HG02571 (cell line): ENCODE results near the gene SP110.
"Not testable (repeated sequence)": the region's sequence is repeated elsewhere in the genome, so short reads cannot be mapped to it uniquely, and the experiment has no call there.

Experiments used
- ATAC-seq: cut with Tn5 transposase; IDR thresholded peaks from one replicate; pipeline ENCODE4 v1.9.1; 2021; ENCODE audit warnings: mild to moderate bottlenecking, moderate library complexity; ENCODE audit not compliant: unreplicated experiment

The SP110 gene

DNA sequence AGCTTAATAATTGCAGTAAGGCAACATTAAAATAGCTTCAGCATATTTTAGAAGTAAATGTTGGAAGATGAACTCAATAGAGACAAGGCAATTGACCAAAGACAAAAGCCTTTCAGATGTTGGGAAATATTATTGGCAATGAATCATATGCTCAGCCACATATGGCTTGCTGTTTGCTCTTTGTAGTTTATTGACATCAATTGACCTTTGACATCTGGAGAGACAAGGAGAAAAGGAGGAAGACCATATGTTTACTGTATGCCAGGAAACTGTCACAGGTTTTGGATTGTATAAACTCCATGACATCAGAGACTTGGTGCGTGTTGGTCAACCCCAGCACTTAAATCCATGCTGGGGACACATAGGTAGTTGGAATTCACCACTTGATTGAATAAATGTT, 90.4 kb downstream of the SP110 start:
- no peak for ATAC-seq

DNA sequence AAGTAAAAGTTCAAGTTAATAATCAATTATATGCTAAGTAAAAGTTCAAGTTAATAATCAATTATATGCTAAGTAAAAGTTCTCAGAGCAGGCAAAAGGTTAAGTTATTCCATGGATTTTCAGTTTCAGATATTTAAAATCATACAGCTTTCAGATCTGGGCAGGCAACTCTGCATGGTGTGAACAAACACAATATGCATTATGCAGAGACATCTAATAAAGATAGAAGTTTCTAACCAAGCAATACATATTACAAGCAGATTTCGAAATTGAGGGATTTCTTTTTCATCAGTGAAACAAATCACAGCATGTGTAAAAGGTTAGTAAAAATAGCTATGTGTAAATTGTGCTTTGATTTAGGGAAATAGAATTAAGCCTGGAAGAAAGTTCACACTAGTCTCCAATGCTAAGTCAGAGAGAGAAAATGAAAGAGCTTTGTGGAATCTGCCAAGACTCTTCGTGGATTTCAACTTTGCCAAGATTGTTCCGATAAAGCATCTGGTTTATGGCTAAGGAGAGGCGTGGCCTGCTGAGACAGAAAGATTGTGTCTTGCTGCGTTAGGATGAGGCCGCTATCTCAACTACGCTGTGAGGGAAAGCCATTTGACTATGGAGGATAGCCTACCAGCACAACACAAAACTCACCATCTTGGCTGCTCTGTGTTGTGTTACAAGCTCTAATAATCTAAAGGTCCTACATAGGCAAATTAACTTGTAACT, 91.0 kb downstream of the SP110 start:
- ATAC-seq: no peak

DNA sequence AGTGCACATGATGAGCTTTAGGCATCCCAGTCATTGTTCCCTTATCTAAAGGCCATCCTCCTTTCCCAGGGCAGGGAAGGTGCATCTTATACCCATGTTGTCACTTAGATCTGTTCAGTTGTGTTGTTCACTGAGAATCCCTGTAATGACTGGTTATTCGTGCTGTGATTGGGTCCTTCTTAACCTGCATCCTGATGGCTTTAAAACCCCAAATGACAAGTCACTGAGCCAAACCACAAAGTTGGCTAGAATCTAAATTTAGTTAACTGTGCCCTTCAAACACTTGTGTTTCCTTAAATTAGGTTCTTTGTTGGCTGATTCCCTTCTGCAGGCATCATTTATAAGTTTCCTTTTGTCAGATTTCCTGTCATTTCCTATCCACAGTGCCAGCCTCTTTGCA, 92.6 kb downstream of the SP110 start:
- ATAC-seq: no peak

DNA sequence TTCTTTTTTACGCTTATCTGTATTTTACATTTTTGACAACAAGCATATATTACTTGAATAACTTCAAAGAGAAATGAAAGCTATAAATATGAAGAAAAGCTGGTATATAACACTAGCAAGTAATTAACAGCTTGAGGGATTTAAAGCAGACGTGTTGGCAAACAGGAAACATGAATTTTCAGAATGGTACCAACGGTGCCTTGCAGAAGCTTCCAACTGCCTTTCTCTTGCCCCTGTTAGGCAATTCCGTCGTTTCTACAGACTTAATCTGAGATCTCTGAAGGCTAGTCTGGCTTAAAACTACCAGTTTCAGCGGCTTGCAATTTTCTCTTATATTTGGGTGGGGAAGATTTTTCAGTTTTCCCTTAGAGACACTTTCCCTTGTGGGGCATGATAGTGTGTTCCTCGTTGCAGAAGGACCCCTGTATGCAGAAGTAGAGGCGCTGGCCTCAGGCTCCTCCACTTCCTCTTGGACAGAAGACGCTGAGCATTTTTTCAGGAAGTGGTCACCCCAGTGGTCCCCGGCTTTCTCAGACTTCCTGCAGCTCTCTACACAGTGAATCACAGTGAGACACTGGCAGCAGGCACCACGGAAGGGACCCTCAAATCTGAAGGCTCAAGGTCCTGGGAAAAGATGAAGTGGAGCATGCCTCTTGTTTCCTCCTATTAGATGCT, 94.9 kb downstream of the SP110 start:
- no peak for ATAC-seq

DNA sequence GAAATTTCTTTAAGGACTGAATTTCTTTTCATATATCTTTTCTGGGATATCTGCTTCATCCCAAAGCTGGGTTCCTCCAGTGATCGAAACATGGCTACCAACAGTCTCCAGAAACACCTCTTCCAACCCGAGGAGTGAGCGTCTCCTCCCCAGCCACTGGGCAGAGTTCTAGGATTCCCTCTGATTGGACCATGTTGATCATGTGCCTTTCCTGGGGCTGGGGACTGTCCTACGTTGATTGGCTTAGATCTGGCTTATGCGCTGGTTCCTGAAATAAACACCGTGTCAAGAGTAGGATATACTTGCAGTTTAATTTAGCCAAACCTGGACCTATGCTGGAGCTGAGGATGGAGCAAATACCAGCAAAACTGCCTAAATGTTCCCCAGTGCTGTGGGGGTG, 95.5 kb downstream of the SP110 start:
- no peak for ATAC-seq

DNA sequence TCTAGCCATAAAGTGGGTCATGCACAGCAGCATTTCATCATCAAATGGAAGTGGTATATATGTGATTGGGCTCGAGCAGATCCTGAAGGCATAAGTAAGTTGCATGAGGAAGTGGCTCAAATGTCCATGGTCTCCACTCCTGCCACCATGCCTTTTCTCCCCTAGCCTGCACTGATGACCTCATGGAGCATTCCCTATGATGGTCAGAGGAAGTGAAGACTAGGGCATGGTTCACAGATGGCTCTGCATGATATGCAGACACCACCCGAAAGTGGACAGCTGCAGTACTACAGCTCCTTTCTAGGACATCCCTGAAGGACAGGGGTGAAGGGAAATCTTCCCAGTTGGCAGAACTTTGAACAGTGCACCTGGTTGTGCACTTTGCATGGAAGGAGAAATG, 99.4 kb downstream of the SP110 start:
- ATAC-seq: not testable (repeated sequence)

DNA sequence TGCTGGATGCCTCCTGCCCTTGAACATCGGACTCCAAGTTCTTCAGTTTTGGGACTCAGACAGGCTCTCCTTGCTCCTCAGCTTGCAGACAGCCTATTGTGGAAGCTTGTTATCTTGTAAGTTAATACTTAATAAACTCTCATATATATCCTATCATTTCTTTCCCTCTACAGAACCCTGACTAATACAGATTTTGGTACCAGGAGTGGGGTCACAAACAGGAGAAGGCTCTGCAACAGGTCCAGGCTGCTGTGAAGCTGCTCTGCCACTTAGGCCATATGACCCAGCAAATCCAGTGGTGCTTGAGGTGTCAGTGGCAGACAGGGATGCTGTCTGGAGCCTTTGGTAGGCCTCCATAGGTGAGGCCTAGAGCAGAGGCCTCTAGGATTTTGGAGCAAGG, 100.0 kb downstream of the SP110 start:
- ATAC-seq: not testable (repeated sequence)
